GM08714 (cell line): ENCODE measurements around the gene ABCA1.
"Not testable (repeated sequence)": the region's sequence is repeated elsewhere in the genome, so short reads cannot be mapped to it uniquely, and the experiment has no call there.

Experiments
- H3K4me3 ChIP-seq: fragments of 200-500 bp; sonication (Bioruptor generic); 2 replicates; pipeline ENCODE4 v1.5.1; 2014; ENCODE audit warnings: mild to moderate bottlenecking, low read length, inconsistent platforms
- ZNF274 ChIP-seq: IDR thresholded peaks from 2 replicates; pipeline ENCODE4 v1.6.1; 2012; ENCODE audit warnings: mild to moderate bottlenecking, low read depth, low read length

The ABCA1 gene

GRCh38 chr9:104963076-104963475, 35.1 kb upstream of the ABCA1 start:
- no peak overlapping the region for H3K4me3 ChIP-seq
- TF ChIP-seq ZNF274, result no peak

- no peak for TF ChIP-seq ZNF274
- no peak overlapping the region for H3K4me3 ChIP-seq
Observed at GRCh38 chr9:104961701-104962359, 33.9 kb upstream of the ABCA1 start.

GRCh38 chr9:104961238-104961637, 33.3 kb upstream of the ABCA1 start:
- H3K4me3 ChIP-seq, result no peak overlapping the region
- no peak for TF ChIP-seq ZNF274

- no peak for TF ChIP-seq ZNF274
- H3K4me3 ChIP-seq, result no peak overlapping the region
Observed at GRCh38 chr9:104960662-104961061, 32.7 kb upstream of the ABCA1 start.

DNA sequence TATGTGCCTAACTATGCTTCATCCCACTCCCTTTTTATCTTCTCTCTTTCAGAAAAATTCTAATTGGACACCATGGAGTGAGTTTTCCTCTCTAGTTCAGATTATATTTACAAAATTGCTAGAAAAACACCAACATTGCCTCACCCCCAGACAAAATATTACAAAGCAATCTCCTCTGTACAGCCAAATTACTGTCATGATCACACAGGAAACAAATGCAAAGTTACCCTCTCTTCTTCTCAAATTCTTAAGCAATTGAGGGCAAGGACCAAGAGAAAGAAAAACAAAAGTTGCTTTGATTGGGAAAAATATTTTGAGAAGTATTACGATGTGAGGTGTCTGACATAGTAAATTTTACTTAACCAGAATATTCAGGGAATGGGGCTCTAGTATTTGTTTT, 30.8 kb upstream of the ABCA1 start:
- H3K4me3 ChIP-seq, result no peak overlapping the region
- TF ChIP-seq ZNF274, result no peak

DNA sequence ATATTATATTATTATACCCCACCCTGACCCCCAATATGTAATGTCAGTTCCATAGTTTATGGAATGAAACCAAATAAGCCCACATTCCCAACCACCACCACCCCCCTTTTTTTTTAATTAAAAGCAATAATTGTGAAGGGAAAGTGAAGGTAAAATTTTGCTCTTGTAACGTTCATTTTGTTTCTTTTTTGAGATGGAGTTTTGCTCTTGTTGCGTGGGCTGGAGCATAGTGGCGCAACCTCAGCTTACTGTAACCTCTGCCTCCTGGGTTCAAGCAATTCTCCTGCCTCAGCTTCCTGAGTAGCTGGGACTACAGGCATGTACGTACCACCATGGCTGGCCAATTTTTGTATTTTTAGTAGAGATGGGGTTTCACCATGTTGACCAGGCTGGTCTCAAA, 30.1 kb upstream of the ABCA1 start:
- not testable (repeated sequence) for H3K4me3 ChIP-seq

DNA sequence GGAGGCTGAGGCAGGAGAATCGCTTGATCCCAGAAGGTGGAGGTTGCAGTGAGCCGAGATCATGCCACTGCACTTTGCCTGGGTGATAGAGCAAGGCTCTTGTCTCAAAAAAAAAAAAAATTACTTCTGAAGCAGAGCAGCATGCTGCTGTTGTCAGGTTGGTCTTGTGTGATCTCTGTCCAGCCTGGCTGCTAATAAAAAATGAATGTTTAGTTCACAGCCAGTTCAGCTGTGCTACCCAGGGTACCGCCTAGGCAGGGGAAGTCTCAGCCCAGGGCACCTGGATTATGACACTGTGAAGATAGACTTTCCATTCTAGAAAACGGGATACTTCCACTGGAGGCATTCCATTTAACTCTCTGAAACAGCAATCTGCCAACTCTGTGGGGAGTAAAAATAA, 23.5 kb upstream of the ABCA1 start:
- no peak overlapping the region for H3K4me3 ChIP-seq
- no peak for TF ChIP-seq ZNF274

- H3K4me3 ChIP-seq, result no peak overlapping the region
- TF ChIP-seq ZNF274, result no peak
Observed at GRCh38 chr9:104950838-104951237, 22.9 kb upstream of the ABCA1 start.

DNA sequence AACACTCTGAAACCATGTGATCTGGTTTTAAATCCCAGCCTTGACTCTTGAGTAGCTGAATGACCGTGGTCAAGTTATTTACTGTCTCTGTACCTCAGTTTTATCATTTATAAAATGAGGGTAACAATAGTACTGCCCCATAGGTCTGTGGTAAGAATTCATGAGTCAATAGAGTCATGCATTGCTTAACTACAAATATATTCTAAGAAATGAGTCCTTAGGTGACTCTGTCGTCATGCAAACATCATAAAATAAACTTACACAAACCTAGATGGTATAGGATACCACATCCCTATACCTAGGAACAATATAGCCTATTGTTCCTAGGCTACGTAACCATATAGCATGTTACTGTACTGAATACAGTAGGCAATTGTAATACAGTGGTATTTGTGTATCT, 20.3 kb upstream of the ABCA1 start:
- no peak for TF ChIP-seq ZNF274
- H3K4me3 ChIP-seq, result no peak overlapping the region

DNA sequence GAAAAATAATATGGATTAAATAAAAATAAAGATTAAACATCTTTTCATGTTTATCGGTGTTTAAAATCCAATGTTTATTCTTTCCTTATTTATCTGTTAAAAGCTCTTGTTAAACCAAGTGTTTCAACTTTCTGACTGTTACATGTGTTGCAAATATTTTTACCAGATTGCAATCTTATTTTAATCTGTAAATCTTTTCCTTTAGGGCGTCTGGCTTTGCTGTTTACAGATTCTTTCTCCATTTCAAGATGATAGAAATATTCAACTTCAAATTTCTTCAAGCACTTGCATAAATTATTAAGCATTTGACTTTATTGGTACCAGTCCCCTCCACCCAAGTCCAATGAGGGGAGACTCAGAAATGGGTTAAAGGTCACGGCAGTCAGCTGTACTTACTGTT, 16.9 kb upstream of the ABCA1 start:
- no peak for TF ChIP-seq ZNF274

GRCh38 chr9:104944356-104944755, 16.4 kb upstream of the ABCA1 start:
- TF ChIP-seq ZNF274, result no peak
- no peak overlapping the region for H3K4me3 ChIP-seq

More for the DNA sequence above, 16.9 kb upstream of the ABCA1 start:
- no peak overlapping the region for H3K4me3 ChIP-seq

GRCh38 chr9:104941597-104941996, 13.6 kb upstream of the ABCA1 start:
- no peak for TF ChIP-seq ZNF274
- no peak overlapping the region for H3K4me3 ChIP-seq

- H3K4me3 ChIP-seq, result no peak overlapping the region
- no peak for TF ChIP-seq ZNF274
Observed at GRCh38 chr9:104936291-104936690, 8.3 kb upstream of the ABCA1 start.

DNA sequence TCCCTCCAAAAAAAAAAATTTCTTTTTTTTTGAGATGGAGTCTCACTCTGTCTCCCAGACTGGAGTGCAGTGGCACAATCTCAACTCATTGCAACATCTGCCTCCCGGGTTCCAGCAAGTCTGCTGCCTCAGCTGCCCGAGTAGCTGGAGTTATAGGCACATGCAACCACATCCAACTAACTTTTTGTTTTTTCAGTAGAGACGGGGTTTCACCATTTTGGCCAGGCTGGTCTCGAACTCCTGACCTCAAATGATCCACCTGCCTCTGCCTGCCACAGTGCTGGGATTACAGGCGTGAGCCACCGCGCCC, 7.5 kb upstream of the ABCA1 start:
- not testable (repeated sequence) for H3K4me3 ChIP-seq

- H3K4me3 ChIP-seq, result no peak overlapping the region
- no peak for TF ChIP-seq ZNF274
Observed at GRCh38 chr9:104934691-104935500, 6.9 kb upstream of the ABCA1 start.

DNA sequence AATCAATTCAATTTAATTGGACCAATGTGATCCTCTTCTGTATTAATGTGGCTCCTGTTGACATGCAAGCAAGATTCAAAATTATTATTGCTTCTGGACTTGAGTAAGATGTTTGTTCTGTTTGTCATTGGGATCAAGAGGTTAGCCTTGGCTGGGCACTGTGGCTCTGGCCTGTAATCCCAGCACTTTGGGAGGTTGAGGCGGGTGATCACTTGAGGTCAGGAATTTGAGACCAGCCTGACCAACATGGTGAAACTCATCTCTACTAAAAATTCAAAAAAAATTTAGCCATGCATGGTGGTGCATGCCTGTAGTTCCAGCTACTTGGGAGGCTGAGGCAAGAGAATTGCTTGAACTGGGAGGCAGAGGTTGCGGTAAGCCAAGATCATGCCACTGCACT, 5.1 kb upstream of the ABCA1 start:
- H3K4me3 ChIP-seq, result not testable (repeated sequence)

- H3K4me3 ChIP-seq, result no peak overlapping the region
- no peak for TF ChIP-seq ZNF274
Observed at GRCh38 chr9:104931256-104931655, 3.3 kb upstream of the ABCA1 start.
